HG03457 (cell line): ENCODE measurements around the gene RAPGEF4.

Source experiments
- ATAC-seq: cut with Tn5 transposase; IDR thresholded peaks from one replicate; pipeline ENCODE4 v1.9.1; 2021; ENCODE audit warnings: moderate number of reproducible peaks; ENCODE audit not compliant: unreplicated experiment

Gene RAPGEF4

DNA sequence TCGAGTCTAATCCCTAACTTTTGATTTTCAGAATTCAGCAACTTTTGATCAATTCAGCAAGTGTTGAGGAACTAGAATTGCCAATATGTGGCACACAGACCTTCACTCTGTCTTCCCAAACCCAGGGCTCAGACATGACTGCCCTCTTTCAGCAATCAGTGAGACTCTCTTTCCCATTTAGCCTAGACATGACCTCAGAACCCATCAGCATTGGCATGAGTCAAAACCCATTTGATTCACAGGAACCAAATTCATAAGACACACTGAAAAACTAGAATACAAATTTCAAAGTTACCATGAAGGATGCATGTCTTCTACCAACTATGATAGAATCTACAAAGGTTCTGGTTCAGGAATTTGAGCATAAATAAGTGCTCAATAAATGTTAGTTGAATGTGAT is 226.4 kb downstream of the RAPGEF4 start:
- no peak for ATAC-seq

DNA sequence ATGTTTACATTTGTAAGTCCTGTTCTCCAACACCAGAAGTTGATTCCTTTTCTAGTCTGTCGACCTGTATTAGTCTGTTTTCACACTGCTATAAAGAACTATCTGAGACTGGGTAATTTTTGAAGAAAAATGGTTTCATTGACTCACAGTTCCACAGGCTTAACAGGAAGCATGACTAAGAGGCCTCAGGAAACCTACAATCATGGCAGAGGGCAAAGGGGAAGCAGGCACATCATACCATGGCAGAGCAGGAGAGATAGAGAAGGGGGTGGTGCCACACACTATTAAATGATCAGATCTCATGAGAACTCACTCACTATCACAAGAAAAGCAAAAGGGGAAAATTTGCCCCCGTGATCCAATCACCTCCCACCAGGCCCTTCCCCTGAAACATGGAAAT is 227.2 kb downstream of the RAPGEF4 start:
- no peak for ATAC-seq

DNA sequence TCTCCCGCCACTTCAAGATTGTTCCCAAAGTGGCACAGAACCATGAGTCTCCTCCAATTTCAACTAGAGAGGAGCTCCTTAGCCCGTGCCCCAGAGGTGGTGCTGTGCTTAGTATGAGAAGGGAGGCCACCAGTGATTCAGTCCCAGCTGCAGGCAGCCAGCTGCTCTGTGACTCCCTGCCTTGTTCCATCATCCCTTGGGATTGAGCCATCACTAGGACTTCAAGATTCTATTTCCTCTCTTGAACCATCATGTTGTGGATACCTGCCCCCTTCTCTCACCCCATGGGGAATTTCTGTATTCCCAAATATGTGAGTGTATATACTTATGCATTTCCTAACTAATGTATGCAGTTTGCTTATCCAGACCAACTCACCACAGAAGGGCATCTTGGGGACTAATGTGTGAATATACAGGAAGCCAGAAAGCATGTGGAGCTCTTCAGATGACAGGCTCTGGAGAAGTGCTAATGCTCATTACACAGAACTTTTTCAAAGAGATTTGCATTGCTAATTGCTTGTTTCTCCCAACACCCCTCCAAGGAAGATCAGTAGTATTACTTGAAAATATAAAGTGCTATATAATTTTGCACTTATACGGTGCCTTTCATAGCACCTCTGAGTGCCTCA is 229.0 kb downstream of the RAPGEF4 start:
- no peak for ATAC-seq

DNA sequence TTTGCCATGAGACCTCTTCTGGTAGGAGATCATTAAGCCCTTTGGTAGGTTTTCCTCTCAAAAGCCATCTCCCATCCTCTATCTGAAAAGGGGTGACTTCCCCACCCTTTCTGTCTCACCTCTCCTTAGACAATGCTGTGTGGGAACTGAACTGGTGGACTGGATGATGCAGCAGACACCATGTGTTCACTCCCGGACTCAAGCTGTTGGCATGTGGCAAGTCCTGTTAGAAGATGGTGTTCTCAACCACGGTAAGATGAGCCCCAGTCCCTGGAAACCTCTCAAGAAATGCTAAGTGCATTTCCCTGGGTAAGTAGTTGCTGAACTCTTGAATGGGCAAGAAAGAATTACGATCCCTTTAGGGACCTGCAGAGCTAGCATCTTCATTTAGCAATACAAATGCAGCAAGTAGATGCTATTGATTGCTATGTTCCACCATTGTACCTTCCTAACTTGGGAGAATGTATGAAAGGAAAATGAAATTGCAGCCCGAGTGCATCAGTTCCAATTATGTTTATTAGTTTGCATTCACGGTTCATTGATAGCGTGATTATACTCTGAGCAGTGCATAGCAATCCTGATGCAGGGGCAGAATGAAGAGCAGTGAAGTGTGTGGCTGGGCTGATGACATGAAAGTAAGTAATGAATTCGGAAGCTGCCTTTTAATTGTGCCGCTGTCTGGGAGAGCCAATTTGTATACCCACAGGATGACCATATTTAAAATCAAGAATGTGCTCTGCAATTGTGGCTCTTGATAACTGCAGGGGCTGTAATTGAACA is 230.0 kb downstream of the RAPGEF4 start:
- no peak for ATAC-seq

DNA sequence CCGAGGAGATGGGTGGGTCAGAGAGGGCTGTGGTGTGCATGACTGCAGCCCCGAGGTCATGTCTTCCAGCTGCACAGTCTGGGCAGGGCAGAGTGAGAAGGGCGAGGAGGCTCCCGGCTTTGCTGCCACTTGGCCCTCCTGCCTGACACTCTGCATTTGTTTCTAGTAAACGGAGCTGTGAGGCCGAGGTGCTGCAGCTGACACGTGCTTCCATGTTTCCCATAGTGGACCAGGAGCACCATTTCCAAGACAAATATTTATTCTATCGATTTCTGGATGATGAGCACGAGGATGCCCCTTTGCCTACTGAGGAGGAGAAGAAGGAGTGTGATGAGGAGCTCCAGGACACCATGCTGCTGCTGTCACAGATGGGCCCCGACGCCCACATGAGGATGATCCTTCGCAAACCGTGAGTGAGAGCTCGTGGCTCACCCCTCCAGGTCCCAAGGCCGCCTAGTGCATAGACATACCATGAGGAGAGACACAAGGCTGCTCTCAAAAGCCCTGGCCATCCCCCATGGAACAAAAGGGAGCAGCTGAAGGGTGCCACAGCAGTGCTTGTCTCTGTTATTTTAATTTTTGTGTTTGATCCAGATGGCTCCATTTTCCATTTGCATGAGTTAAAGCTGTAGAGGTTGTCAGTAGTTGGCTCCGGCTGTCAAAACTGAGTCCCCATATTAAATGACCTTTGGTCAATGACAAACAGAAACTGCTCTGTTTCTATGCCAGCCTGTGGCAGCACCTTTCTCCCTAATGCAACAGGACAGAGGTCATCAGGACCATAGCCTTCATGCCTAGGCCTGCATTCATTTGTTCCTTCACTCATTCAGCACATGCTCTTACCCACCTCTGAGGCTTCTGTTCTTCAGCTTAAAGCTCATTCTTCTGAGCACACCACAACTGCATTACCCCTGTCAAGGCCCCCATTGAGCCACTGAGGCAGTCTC is 231.7 kb downstream of the RAPGEF4 start:
- no peak for ATAC-seq

- no peak for ATAC-seq
Observed at GRCh38 chr2:172968061-172968469, 232.4 kb downstream of the RAPGEF4 start.

DNA sequence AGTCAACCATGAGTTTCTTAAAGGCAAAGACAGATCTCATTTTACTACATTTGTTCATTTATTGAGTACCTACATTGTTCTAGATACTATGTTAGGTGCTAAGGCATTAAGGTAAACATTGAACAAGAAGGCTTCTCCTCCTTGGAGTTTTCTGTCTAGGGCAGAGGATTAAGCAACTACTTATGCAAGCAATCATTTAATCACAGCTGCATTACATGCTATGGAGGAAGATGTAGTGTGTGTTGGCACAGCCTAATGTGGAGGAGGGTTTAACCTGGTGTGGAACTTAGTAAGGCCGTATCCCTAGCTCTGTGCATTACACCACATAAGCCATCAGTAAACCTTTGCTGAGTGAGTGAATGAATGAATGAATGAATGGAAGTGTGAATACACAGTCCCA is 233.5 kb downstream of the RAPGEF4 start:
- ATAC-seq = no peak

DNA sequence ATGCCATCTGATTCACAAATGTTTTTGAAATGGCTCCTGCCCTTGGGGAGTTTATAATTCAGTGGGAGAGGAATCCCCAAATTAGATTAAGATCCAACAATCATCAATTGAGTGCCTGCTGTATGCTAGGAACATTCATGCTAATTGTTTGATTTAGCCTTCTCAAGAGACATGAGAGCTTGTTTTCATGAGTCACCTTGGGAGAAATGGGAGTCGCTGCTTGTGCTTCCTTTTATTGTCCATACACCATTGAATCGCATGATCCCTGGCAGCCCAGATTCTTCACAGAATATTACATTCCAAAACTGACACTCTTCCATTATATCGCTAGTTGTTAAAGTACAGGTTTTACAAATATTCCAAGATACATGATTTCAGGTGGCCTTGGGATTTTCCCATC is 234.0 kb downstream of the RAPGEF4 start:
- no peak for ATAC-seq

DNA sequence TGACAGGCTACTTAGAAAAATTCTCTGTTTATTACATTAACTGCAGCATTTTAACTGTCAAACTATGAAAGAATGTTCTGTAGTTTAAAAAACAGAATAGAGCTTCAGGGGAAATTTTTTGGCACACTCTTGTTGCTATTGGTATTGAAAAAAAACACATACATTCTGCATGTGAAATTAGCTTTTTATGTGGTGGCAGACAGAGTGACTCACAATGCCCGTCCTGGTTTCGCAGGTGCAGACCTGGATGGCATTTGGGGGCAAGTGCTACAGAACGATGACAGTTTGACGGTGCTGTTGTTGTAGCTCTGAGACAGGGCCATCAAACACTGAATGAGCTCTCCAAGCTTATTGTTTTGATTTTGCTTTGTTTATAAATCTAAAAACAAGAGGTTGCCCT is 235.0 kb downstream of the RAPGEF4 start:
- ATAC-seq = no peak

DNA sequence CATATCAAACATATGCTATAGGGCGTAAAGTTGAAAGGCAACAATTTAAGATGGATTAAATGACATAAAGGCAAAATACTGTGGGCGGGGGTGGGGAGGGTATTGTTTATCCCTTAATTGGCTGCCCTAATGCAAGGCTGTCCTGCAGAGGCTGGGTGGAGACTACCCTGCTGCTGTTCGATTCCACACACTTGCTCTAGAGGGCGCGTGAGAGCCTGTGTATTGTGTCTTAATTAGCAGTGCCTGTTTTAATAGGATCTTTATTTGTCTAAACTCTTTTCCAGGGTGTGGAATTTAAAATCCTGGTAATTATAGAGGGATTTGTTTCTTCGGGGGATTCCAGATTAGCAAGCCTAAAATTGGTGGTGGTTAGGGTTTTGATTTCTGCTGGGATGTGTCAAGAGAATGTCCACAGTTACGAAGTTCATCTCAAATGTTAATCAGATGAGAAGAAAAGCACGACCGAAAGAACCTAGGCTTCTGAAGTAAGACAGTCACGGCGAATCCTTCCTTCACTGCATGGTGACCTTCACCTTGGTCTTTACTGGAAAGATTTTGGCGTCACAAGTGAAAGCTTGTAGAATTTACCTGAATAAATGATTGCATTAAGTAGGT is 236.5 kb downstream of the RAPGEF4 start:
- ATAC-seq = no peak

DNA sequence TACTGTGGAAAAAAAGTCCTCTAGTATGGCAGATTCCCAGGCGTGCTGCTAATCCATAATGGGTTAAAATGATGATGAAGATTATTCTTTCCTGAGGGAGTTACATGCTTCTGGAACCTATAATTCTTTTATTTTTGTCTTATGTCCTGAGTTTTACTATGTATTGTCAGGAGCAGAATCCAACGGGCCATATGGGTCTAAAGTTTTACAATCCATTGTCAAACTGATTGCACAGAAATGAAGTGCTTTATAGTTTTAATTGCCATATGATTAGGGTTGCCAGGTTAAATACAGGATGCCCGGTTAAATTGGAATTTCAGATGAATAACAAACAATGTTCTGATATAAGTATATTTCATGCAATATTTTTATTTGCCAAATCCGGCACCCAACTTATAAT is 239.1 kb downstream of the RAPGEF4 start:
- no peak for ATAC-seq

DNA sequence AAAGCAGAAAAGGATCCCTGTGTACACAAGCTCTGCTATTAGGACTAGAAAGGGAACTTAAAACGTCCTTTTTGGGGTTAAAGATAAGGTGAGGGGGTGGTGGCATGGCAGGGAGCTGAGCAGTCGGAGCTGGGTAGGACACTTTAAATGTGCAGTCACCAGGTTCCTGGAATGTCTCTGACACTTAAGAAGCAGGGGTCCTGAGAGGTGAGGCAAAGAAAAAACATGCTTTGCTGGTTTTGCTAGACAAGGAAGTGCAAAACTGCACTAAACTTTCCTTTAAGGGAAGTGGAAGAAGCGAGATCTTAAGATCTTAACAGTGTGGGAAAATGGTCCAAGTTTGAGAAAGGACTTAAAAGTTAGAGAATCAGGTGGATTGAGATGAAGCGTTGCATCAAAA is 240.5 kb downstream of the RAPGEF4 start:
- ATAC-seq = no peak

GRCh38 chr2:172976816-172977215 is 241.2 kb downstream of the RAPGEF4 start:
- ATAC-seq = no peak

DNA sequence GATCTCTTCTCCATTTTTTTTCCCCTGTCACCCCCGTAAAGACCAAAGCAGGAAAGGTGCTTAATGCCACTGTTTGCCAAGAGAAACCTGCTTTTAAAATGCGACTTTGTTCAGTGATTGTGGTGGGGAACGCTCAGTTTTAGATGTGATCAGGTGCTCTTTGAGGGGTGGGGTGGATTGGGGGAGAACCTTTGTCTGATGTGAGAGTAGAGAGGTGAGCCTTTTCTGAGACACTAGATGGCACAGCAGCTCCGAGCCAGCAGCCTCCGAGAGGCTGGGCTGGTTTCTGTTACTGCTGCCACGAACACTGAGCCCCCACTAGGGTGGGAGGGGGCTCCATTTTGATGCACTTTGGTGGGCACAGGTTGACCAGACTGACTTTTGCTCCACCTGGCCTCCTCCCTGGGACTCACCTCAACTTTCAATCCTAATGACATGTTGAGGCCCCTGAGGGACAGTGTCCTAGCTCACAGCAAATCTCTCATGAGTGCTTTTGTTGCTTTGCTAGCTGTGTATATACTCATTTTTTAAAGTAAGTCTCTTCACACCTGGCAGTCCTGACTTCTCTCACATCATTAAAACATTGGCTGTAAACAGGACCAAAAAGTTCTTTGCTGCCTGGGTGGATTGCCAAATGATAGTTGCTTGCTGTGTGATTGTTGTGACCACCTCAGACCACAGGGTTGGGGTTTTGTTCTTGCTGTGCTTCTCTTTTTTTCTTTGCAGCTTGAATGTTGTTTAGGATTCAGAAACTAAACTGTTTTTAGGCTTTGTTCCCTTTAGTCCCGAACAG is 241.8 kb downstream of the RAPGEF4 start:
- no peak for ATAC-seq

- ATAC-seq = no peak
Observed at GRCh38 chr2:172978063-172978383, 242.4 kb downstream of the RAPGEF4 start.

DNA sequence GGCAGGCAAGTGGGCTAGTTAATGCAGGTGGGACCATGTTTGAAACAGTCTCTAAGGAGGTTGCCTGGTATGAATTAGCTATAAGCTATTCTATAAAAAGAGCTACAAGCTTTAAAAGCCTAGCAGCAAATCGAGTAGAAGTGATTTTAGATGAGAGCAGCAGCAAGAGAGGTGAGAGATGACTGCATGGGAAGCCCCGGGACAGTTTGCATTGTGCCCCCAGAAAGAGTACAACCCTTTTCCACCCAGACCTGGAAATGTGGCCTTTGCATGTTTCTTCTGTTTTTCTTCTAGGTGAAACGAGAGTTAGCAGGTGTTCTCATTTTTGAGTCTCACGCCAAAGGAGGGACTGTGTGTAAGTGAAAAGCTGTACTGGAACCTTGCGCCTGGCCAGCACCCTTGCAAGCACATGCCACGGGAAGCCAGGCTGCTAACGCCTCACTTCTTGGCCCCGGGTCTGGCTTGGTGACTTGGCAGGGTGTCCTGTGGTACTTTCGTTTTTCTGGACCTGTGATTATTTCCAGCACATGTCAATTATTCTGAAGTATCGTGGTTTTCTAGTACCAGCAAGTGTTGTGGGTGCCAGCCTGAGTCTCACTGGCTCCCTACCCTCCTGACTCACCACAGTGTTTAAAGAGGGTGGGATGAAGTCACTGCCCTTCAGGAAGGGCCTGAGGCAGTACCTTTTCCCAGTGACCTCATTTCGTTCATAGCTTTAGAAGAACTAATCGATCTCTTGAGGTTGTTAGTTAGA is 249.7 kb downstream of the RAPGEF4 start:
- no peak for ATAC-seq

GRCh38 chr2:172986040-172986439 is 250.4 kb downstream of the RAPGEF4 start:
- no peak for ATAC-seq

GRCh38 chr2:172988728-172989127 is 253.1 kb downstream of the RAPGEF4 start:
- ATAC-seq = no peak

DNA sequence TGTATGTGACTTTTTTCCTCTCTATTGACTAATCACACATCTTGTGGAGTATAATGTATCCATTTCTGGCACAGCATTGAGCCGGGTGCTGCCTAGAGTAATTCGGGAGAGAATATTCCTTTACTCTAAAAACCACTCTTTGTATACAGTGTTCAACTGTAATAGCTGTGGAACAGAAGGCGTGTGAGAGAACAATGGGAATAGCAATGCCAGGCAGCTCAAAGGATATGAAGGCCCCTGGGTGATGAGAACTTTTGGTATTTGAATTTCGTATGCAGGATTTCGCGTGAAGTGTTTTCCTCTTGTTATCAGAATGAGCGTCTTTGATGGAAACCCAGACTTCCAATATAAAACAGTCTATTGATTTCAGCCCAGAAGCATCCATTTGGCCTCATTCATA is 255.4 kb downstream of the RAPGEF4 start:
- ATAC-seq = no peak

- no peak for ATAC-seq
Observed at GRCh38 chr2:172993139-172993538, 257.5 kb downstream of the RAPGEF4 start.
